ENCODE results near the gene GATM. TPM values are rescaled to one million over a fixed set of nuclear protein-coding genes. Genes with fewer than 3 reads are reported as not detected.

The GATM gene
- total and polyA plus RNA-seq, 2 experiments from 2014 or later = 87.6 to 268 TPM

- Histone ChIP-seq H3K9me3 (ENCODE audit: low read depth) (no peaks in the 10 kb centered on the region), H3K27ac (no peak overlapping the region), H3K79me2 (no peaks in the 10 kb centered on the region), H3K4me3 (peak overlapping the region; percentile 68), H3K9me2 (replicated peaks; ENCODE audit: insufficient read depth) (no peaks in the 10 kb centered on the region), H3K4me1 (ENCODE audit: insufficient read depth) (peaks cover 25% of the 10 kb centered on the region), H4K20me1 (ENCODE audit: insufficient read depth, poor library complexity, severe bottlenecking) (no peaks in the 10 kb centered on the region), H3K4me2 (peak overlapping the region; percentile 96), H3K27me3 (peaks cover 30% of the 10 kb centered on the region), H2AFZ (peak overlapping the region; percentile 89), H3K36me3 (replicated peaks; ENCODE audit: insufficient read depth, low read depth) (no peaks in the 10 kb centered on the region)
- no peak for DNase-seq (ENCODE audit: low spot score)
- 43% methylated on average over 5 of the region's 5 CpGs for WGBS (ENCODE audit: low lambda C conversion rate, missing lambda C conversion rate)
- TF ChIP-seq CTCF (IDR thresholded peaks at IDR 0.05; ENCODE audit: poor library complexity) = no peak
- no peak for TF ChIP-seq EZH2phosphoT487 (IDR thresholded peaks at IDR 0.05; ENCODE audit: low read depth, severe bottlenecking, unreplicated experiment)
- TF ChIP-seq EZH2 (IDR thresholded peaks at IDR 0.05; ENCODE audit: borderline replicate concordance) = no peak
These were observed 1.3 kb downstream of the GATM start for GRCh38 chr15:45376967-45377608.

- no peaks in the 10 kb centered on the region for H4K20me1 ChIP-seq (ENCODE audit: insufficient read depth, poor library complexity, severe bottlenecking)
- H3K79me2 ChIP-seq = no peaks in the 10 kb centered on the region
- no peak overlapping the region for H3K27ac ChIP-seq
- 39% methylated on average over 11 of the region's 11 CpGs for WGBS (ENCODE audit: low lambda C conversion rate, missing lambda C conversion rate)
- H3K27me3 ChIP-seq = peaks cover 26% of the 10 kb centered on the region
- H3K9me2 ChIP-seq (replicated peaks; ENCODE audit: insufficient read depth) = no peaks in the 10 kb centered on the region
- no peaks in the 10 kb centered on the region for H3K9me3 ChIP-seq (ENCODE audit: low read depth)
- no peak for DNase-seq (ENCODE audit: low spot score)
- H2AFZ ChIP-seq = no peak overlapping the region
- peaks cover 32% of the 10 kb centered on the region for H3K4me1 ChIP-seq (ENCODE audit: insufficient read depth)
- no peak for TF ChIP-seq EZH2phosphoT487 (IDR thresholded peaks at IDR 0.05; ENCODE audit: low read depth, severe bottlenecking, unreplicated experiment)
- no peak for TF ChIP-seq EZH2 (IDR thresholded peaks at IDR 0.05; ENCODE audit: borderline replicate concordance)
- H3K4me3 ChIP-seq = no peak overlapping the region
- no peaks in the 10 kb centered on the region for H3K36me3 ChIP-seq (replicated peaks; ENCODE audit: insufficient read depth, low read depth)
- peak overlapping the region; percentile 96 for H3K4me2 ChIP-seq
These were observed 1.9 kb downstream of the GATM start for GRCh38 chr15:45376300-45376928.

GRCh38 chr15:45375836-45376235, 2.5 kb downstream of the GATM start:
- Histone ChIP-seq H3K9me2 (replicated peaks; ENCODE audit: insufficient read depth) (no peaks in the 10 kb centered on the region), H3K4me3 (no peak overlapping the region), H2AFZ (no peak overlapping the region), H3K4me1 (ENCODE audit: insufficient read depth) (peaks cover 34% of the 10 kb centered on the region), H4K20me1 (ENCODE audit: insufficient read depth, poor library complexity, severe bottlenecking) (no peaks in the 10 kb centered on the region), H3K27me3 (peaks cover 22% of the 10 kb centered on the region), H3K9me3 (ENCODE audit: low read depth) (no peaks in the 10 kb centered on the region), H3K36me3 (replicated peaks; ENCODE audit: insufficient read depth, low read depth) (no peaks in the 10 kb centered on the region), H3K79me2 (no peaks in the 10 kb centered on the region), H3K4me2 (peak overlapping the region; percentile 96), H3K27ac (no peak overlapping the region)
- DNase-seq (ENCODE audit: low spot score) = no peak
- no peak for TF ChIP-seq EZH2phosphoT487 (IDR thresholded peaks at IDR 0.05; ENCODE audit: low read depth, severe bottlenecking, unreplicated experiment)
- no peak for TF ChIP-seq CTCF (IDR thresholded peaks at IDR 0.05; ENCODE audit: poor library complexity)
- 71% methylated on average over 3 of the region's 3 CpGs for WGBS (ENCODE audit: low lambda C conversion rate, missing lambda C conversion rate)

- Histone ChIP-seq H3K36me3 (replicated peaks; ENCODE audit: insufficient read depth, low read depth) (no peaks in the 10 kb centered on the region), H3K9me3 (ENCODE audit: low read depth) (no peaks in the 10 kb centered on the region), H3K79me2 (no peaks in the 10 kb centered on the region), H3K4me1 (ENCODE audit: insufficient read depth) (peaks cover 34% of the 10 kb centered on the region), H3K27ac (peak overlapping the region; percentile 28), H3K4me2 (peak overlapping the region; percentile 4), H3K9me2 (replicated peaks; ENCODE audit: insufficient read depth) (no peaks in the 10 kb centered on the region), H3K27me3 (peaks cover 15% of the 10 kb centered on the region), H4K20me1 (ENCODE audit: insufficient read depth, poor library complexity, severe bottlenecking) (no peaks in the 10 kb centered on the region), H2AFZ (no peak overlapping the region), H3K4me3 (no peak overlapping the region)
- WGBS (ENCODE audit: low lambda C conversion rate, missing lambda C conversion rate) = 76% methylated on average over 2 of the region's 2 CpGs
- TF ChIP-seq EZH2phosphoT487 (IDR thresholded peaks at IDR 0.05; ENCODE audit: low read depth, severe bottlenecking, unreplicated experiment) = no peak
- TF ChIP-seq EZH2 (IDR thresholded peaks at IDR 0.05; ENCODE audit: borderline replicate concordance) = no peak
- TF ChIP-seq CTCF (IDR thresholded peaks at IDR 0.05; ENCODE audit: poor library complexity) = no peak
- DNase-seq (ENCODE audit: low spot score) = no peak
These were observed 4.4 kb downstream of the GATM start for GRCh38 chr15:45373976-45374375.
